ENCODE measurements around the gene CRYGB. TPM values are rescaled to one million over a fixed set of nuclear protein-coding genes. Genes with fewer than 3 reads are reported as not detected.

The CRYGB gene
- total RNA-seq, 1 experiment from 2014 or later: not detected

GRCh38 chr2:208147008-208147407, 1.1 kb upstream of the CRYGB start:
- Histone ChIP-seq H3K23ac (ENCODE audit: insufficient read length, low read depth, low read length) (no peak overlapping the region), H3K56ac (ENCODE audit: insufficient read length, low read depth, low read length) (no peak overlapping the region), H4K8ac (replicated peaks; ENCODE audit: insufficient read length, low read depth, low read length) (no peak overlapping the region), H3K4ac (ENCODE audit: low read depth, low read length) (no peak overlapping the region), H4K20me1 (ENCODE audit: control insufficient read depth, insufficient read depth, insufficient read length) (no peaks in the 10 kb centered on the region), H3K4me2 (ENCODE audit: insufficient read depth, insufficient read length, low read length) (no peak overlapping the region), H4K5ac (ENCODE audit: insufficient read length, low read depth, low read length) (no peak overlapping the region), H4K91ac (ENCODE audit: insufficient read length, low read depth, low read length) (no peak overlapping the region), H2AFZ (ENCODE audit: low read length) (no peak overlapping the region), H3T11ph (ENCODE audit: low read length) (no peak overlapping the region), H2BK15ac (ENCODE audit: low read depth, low read length) (no peak overlapping the region), H3K79me1 (ENCODE audit: insufficient read depth, low read depth, low read length, poor library complexity, severe bottlenecking) (no peaks in the 10 kb centered on the region), H2BK5ac (ENCODE audit: insufficient read length, low read length) (no peak overlapping the region), H3K14ac (ENCODE audit: insufficient read depth, low read length) (no peak overlapping the region), H2BK20ac (ENCODE audit: low read depth, low read length, poor library complexity, severe bottlenecking) (no peak overlapping the region), H2BK12ac (ENCODE audit: insufficient read length, low read depth, low read length) (no peak overlapping the region), H3K27me3 (ENCODE audit: insufficient read depth, low read length) (no peaks in the 10 kb centered on the region), H3K23me2 (ENCODE audit: insufficient read length, low read depth, low read length, poor library complexity, severe bottlenecking) (no peaks in the 10 kb centered on the region), H3K4me1 (ENCODE audit: insufficient read depth, low read length) (peaks cover 2% of the 10 kb centered on the region), H2AK5ac (ENCODE audit: insufficient read length, low read length) (no peak overlapping the region), H3K27ac (ENCODE audit: insufficient read length, low read depth, low read length) (no peak overlapping the region), H2BK120ac (ENCODE audit: low read depth, low read length, poor library complexity, severe bottlenecking) (no peak overlapping the region), H3K79me2 (ENCODE audit: insufficient read depth, low read length) (no peaks in the 10 kb centered on the region), H3K9me3 (ENCODE audit: control insufficient read depth, low read depth, low read length) (no peaks in the 10 kb centered on the region), H3K18ac (ENCODE audit: insufficient read length, low read depth, low read length) (no peak overlapping the region), H3K9ac (ENCODE audit: extremely low read depth, insufficient read length, low read length) (no peak overlapping the region)
- Mint-ChIP-seq H3K36me3 (ENCODE audit: insufficient read depth in 1 of 3, low read depth in 3 of 3) (peaks cover under 1 to 13% (median 2%) of the 10 kb centered on the region in 3 experiments; a peak in 4 of 7 replicates), H3K27me3 (ENCODE audit: low read depth) (no peaks in the 10 kb centered on the region), H3K27ac (no peak overlapping the region), H3K9me3 (peaks cover 14 to 16% of the 10 kb centered on the region in 2 experiments; a peak in 4 of 5 replicates), H3K4me1 (peaks cover 26 to 28% of the 10 kb centered on the region in 2 experiments), H3K4me3 (no peak overlapping the region)
- no peak for TF ChIP-seq CTCF (conservative IDR thresholded peaks at IDR 0.05)
- DNase-seq: no peak

Measured in H9 (cell line).